HG02870 (cell line): ENCODE measurements around the gene TMCC3.

Experiments
- ATAC-seq: cut with Tn5 transposase; IDR thresholded peaks from one replicate; pipeline ENCODE4 v1.9.1; 2021; ENCODE audit warnings: mild to moderate bottlenecking, moderate library complexity; ENCODE audit not compliant: unreplicated experiment

TMCC3 gene

GRCh38 chr12:94673496-94673895, 23.1 kb upstream of the TMCC3 start:
- ATAC-seq, result no peak

GRCh38 chr12:94671917-94672316, 21.6 kb upstream of the TMCC3 start:
- no peak for ATAC-seq

- no peak for ATAC-seq
Observed at GRCh38 chr12:94670898-94671297, 20.5 kb upstream of the TMCC3 start.

- ATAC-seq, result no peak
Observed at GRCh38 chr12:94670075-94670474, 19.7 kb upstream of the TMCC3 start.

GRCh38 chr12:94667031-94667540, 16.7 kb upstream of the TMCC3 start:
- ATAC-seq, result no peak

GRCh38 chr12:94666158-94666557, 15.8 kb upstream of the TMCC3 start:
- no peak for ATAC-seq

GRCh38 chr12:94663702-94664101, 13.3 kb upstream of the TMCC3 start:
- no peak for ATAC-seq

- no peak for ATAC-seq
Observed at GRCh38 chr12:94663071-94663470, 12.7 kb upstream of the TMCC3 start.

- no peak for ATAC-seq
Observed at GRCh38 chr12:94660436-94660835, 10.1 kb upstream of the TMCC3 start.

GRCh38 chr12:94659346-94659930, 9.1 kb upstream of the TMCC3 start:
- no peak for ATAC-seq

GRCh38 chr12:94658931-94659330, 8.6 kb upstream of the TMCC3 start:
- no peak for ATAC-seq

- ATAC-seq, result no peak
Observed at GRCh38 chr12:94656556-94656955, 6.2 kb upstream of the TMCC3 start.

- peak; percentile 42 for ATAC-seq
Observed at GRCh38 chr12:94649349-94650142, 811 bp downstream of the TMCC3 start.

- no peak for ATAC-seq
Observed at GRCh38 chr12:94648578-94648977, 1.8 kb downstream of the TMCC3 start.

- peak; percentile 37 for ATAC-seq
Observed at GRCh38 chr12:94644141-94644979, 6.0 kb downstream of the TMCC3 start.

GRCh38 chr12:94643606-94644005, 6.8 kb downstream of the TMCC3 start:
- no peak for ATAC-seq

GRCh38 chr12:94641283-94641682, 9.1 kb downstream of the TMCC3 start:
- no peak for ATAC-seq

GRCh38 chr12:94640134-94640928, 10.0 kb downstream of the TMCC3 start:
- ATAC-seq, result peak; percentile 75

GRCh38 chr12:94638521-94638920, 11.8 kb downstream of the TMCC3 start:
- ATAC-seq, result no peak

GRCh38 chr12:94637390-94638113, 12.8 kb downstream of the TMCC3 start:
- no peak for ATAC-seq
